ENCODE results near the gene SEC23A.
"Not testable (repeated sequence)": the region's sequence is repeated elsewhere in the genome, so short reads cannot be mapped to it uniquely, and the experiment has no call there.

DNA sequence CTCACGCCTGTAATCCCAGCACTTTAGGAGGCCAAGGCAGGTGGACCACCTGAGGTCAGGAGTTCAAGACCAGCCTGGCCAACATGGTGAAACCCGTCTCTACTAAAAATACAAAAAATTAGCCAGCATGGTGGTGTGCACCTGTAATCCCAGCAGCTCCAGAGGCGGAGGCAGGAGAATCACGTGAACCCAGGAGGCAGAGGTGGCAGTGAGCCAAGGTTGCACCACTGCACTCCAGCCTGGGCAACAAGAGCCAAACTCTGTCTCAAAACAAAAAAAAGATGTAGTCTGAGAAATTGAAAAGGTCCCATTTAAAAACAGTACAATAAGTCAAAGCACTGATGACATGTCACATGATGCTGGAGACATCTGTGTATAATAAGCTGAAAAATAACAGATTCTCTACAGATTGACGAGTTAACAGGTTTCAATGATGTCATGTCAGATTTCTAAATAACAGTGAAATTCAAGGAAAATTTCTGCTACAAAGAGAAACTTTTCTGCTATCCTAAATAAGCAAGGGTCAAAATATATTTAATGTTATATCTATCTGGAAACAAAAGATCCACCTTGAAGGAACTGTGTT lies 50.1 kb downstream of the SEC23A start:
- TF ChIP-seq CTCF, POLR2A (IDR thresholded peaks at IDR 0.05): not testable (repeated sequence)
